SK-N-MC (cell line): Measurements from ENCODE around the gene DPY19L1.
"Not testable (repeated sequence)": the region's sequence is repeated elsewhere in the genome, so short reads cannot be mapped to it uniquely, and the experiment has no call there.

Experiments used
- DNase-seq: peaks from one replicate; pipeline ENCODE4 v3.0.0-alpha.2; 2011; ENCODE audit warnings: low read depth, low spot score
- H3K27ac ChIP-seq: fragments of 200-600 bp; sonication (generic); 2 replicates; pipeline ENCODE4 v1.5.1; 2016; ENCODE audit warnings: mixed run types
- H3K36me3 ChIP-seq: fragments of 200-600 bp; sonication (generic); 2 replicates; pipeline ENCODE4 v1.6.1; 2017; ENCODE audit warnings: antibody characterized with exemption, low read length, mixed read lengths; ENCODE audit not compliant: insufficient read depth
- H3K4me3 ChIP-seq: fragments of 200-600 bp; sonication (generic); 2 replicates; pipeline ENCODE4 v1.5.1; 2016
- H3K9ac ChIP-seq: fragments of 200-600 bp; sonication (generic); 2 replicates; pipeline ENCODE4 v1.8.0; 2017; ENCODE audit warnings: mixed run types, mixed read lengths; ENCODE audit not compliant: insufficient read length
- H3K9me3 ChIP-seq: fragments of 200-600 bp; sonication (generic); 2 replicates; pipeline ENCODE4 v1.6.1; 2017; ENCODE audit warnings: low read depth, mild to moderate bottlenecking, antibody characterized with exemption, low read length, moderate library complexity, mixed read lengths
- EZH2 ChIP-seq: fragments of 200-600 bp; sonication (generic); IDR thresholded peaks from one replicate; pipeline ENCODE4 v1.6.1; 2017; ENCODE audit warnings: antibody characterized with exemption
- FOXP2 ChIP-seq: optimal IDR thresholded peaks from 2 replicates; pipeline ENCODE3; 2011; ENCODE audit warnings: mild to moderate bottlenecking, moderate library complexity; ENCODE audit not compliant: insufficient read depth; ENCODE audit errors: extremely low read length, control extremely low read depth
- POLR2AphosphoS5 ChIP-seq: IDR thresholded peaks from 2 replicates; pipeline ENCODE4 v1.6.1; 2012; ENCODE audit warnings: mild to moderate bottlenecking, low read depth, low read length, borderline replicate concordance

DPY19L1 gene

DNA sequence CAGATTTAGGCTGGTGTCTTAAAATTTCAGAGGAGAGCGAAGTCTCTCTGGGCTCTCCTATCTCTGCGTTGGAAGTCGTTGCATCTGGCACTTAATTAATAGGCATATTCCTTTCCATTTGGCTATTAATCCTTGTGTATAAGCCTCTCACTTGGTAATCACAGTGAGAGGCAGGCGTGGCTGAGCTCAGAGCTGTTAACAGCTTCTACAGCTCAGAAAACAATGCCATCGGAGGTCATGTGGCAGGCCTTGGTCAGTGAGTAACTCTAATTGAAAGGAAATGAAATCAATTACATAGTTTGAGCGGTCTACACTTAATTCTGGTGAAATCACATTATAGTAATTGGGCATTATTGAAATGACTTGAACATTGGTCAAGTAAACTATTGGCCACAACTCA is 135.1 kb downstream of the DPY19L1 start:
- H3K27ac ChIP-seq = no peak overlapping the region
- no peaks in the 10 kb centered on the region for H3K36me3 ChIP-seq
- H3K9ac ChIP-seq = no peak overlapping the region
- no peak overlapping the region for H3K4me3 ChIP-seq
- TF ChIP-seq EZH2 = no peak
- no peak for TF ChIP-seq FOXP2
- TF ChIP-seq POLR2AphosphoS5 = no peak
- no peaks in the 10 kb centered on the region for H3K9me3 ChIP-seq
- no peak for DNase-seq

DNA sequence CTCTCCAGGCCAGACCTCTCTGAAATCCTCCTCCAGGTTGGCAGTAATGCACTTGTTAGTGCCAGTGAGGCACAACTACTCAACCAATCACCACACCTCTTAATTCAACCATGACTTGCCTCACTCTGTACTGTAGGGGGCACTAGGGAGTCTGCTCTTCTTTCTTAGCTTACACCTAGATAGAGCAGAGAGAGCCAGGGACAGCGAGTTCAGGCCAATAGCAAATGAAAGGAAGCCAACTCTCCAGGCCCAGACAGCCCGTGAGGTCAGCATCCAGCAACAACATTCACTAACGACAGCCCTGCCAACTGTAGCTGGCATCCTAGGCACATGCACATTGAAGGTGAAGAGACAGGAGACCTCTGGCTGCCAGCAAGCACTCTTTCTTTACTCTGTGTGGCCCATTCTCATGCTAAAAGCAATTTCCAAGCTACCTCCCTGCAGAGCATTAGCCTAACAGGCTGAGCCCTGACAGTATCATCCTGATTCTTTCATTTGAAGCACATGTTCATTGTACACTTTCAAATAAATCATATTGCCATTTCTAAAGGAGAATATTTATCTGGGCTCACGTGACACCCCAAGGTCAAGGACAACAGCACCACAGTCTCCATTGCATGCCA is 136.3 kb downstream of the DPY19L1 start:
- TF ChIP-seq POLR2AphosphoS5 = no peak
- TF ChIP-seq EZH2 = no peak
- TF ChIP-seq FOXP2 = no peak
- Histone ChIP-seq H3K27ac (no peak overlapping the region), H3K9ac (no peak overlapping the region), H3K36me3 (no peaks in the 10 kb centered on the region), H3K4me3 (no peak overlapping the region), H3K9me3 (no peaks in the 10 kb centered on the region)
- DNase-seq = no peak

DNA sequence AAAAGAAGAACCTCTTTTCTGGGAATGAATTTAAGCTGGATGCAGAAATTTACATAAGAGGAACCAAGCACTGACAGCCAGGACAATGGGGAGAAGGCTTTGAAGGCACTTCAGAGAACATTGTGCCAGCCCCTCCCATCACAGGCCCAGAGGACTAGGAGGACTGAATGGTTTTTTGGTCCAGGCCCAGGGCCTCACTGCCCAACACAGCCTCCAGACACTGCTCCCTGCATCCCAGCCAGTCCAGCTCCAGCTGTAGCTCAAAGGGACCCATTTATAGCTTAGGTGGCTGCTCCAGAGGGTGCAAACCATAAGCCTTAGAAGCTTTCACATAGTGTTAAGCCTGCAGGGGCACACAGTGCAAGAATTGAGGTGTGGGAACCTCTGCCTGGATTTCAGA is 142.1 kb downstream of the DPY19L1 start:
- DNase-seq = no peak
- no peaks in the 10 kb centered on the region for H3K36me3 ChIP-seq
- H3K4me3 ChIP-seq = no peak overlapping the region
- TF ChIP-seq POLR2AphosphoS5 (no peak), EZH2 (no peak), FOXP2 (no peak)
- no peak overlapping the region for H3K27ac ChIP-seq
- H3K9ac ChIP-seq = no peak overlapping the region
- H3K9me3 ChIP-seq = no peaks in the 10 kb centered on the region

DNA sequence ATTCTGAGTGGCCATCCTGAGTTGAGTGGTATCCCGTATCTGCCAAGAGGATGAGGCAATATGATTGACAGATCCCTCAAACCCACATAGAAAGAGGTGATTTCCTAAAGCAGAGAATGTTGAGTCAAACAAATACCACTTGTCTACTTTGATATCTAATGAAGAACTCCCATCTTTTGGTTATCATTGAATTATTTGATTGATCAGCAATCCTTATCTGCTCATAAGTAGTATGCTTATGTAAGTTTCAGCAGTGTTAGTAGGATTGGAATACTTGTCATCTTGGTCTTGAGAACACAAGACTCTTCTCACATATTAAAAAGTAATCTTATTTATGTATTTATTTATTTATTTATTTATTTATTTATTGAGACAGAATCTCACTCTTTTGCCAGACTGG is 147.3 kb downstream of the DPY19L1 start:
- no peak overlapping the region for H3K9ac ChIP-seq
- TF ChIP-seq POLR2AphosphoS5 = no peak

DNA sequence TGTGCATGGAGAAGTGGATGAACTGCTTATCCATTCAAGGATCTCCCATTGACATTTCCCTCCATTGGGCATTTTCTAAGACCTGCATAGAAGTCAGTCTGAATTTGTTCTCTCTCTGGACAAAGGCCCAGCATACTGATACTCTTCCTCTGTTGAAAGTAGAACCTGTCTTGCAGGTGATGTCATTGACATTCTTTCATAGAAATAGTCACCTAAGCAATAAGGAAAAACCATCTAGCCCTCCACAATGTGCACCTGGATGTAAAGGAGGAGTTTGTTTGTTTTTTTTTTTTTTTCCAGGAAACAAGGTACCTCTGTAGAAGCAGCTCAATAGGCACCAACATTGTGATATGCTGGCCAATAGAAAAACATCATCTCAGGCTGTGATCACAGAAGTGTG is 150.4 kb downstream of the DPY19L1 start:
- no peak overlapping the region for H3K27ac ChIP-seq
- TF ChIP-seq FOXP2 (no peak), EZH2 (no peak), POLR2AphosphoS5 (no peak)
- no peak overlapping the region for H3K4me3 ChIP-seq
- no peaks in the 10 kb centered on the region for H3K36me3 ChIP-seq
- no peak for DNase-seq
- H3K9me3 ChIP-seq = no peaks in the 10 kb centered on the region
- H3K9ac ChIP-seq = no peak overlapping the region

More for the DNA sequence above, 147.3 kb downstream of the DPY19L1 start:
- H3K36me3 ChIP-seq = no peaks in the 10 kb centered on the region
- no peaks in the 10 kb centered on the region for H3K9me3 ChIP-seq
- H3K4me3 ChIP-seq = no peak overlapping the region
- H3K27ac ChIP-seq = no peak overlapping the region
- no peak for DNase-seq

DNA sequence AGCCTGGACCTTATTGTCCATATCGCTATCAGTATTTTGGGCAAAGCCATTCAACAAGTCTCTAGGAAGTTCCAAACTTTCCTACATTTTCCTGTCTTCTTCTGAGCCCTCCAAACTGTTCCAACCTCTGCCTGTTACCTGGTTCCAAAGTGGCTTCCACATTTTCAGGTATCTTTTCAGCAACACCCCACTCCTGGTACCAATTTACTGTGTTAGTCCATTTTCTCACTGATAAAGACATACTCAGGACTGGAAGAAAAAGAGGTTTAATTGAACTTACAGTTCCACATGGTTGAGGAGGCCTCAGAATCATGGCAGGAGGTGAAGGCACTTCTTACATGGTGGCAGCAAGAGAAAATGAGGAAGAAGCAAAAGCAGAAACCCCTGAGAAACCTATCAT is 153.4 kb downstream of the DPY19L1 start:
- not testable (repeated sequence) for H3K27ac ChIP-seq

DNA sequence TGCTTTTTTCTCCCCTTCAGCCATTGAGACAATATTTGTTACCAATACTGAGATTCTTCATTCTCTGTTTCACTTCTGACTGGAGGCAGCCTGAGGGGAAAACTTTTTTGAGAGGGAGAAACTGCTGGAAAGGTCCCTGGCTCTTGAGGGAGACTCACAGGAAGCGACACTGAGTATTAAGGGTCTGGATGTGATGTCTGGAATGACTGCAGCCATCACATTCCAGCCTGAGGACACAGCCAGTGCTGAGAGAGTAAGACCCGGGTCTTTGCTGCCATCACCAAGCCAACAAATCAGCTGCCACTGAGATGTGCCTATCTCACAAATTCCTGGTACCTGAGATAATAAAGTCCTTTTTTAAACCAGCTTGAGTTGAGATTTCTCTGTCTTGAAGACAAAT is 157.4 kb downstream of the DPY19L1 start:
- H3K4me3 ChIP-seq = no peak overlapping the region
- no peak overlapping the region for H3K27ac ChIP-seq
- no peak for DNase-seq
- H3K9ac ChIP-seq = no peak overlapping the region
- H3K9me3 ChIP-seq = no peaks in the 10 kb centered on the region
- no peaks in the 10 kb centered on the region for H3K36me3 ChIP-seq
- no peak for TF ChIP-seq POLR2AphosphoS5

More for the DNA sequence above, 153.4 kb downstream of the DPY19L1 start:
- not testable (repeated sequence) for H3K9me3 ChIP-seq, H3K36me3 ChIP-seq, H3K9ac ChIP-seq, DNase-seq, H3K4me3 ChIP-seq

DNA sequence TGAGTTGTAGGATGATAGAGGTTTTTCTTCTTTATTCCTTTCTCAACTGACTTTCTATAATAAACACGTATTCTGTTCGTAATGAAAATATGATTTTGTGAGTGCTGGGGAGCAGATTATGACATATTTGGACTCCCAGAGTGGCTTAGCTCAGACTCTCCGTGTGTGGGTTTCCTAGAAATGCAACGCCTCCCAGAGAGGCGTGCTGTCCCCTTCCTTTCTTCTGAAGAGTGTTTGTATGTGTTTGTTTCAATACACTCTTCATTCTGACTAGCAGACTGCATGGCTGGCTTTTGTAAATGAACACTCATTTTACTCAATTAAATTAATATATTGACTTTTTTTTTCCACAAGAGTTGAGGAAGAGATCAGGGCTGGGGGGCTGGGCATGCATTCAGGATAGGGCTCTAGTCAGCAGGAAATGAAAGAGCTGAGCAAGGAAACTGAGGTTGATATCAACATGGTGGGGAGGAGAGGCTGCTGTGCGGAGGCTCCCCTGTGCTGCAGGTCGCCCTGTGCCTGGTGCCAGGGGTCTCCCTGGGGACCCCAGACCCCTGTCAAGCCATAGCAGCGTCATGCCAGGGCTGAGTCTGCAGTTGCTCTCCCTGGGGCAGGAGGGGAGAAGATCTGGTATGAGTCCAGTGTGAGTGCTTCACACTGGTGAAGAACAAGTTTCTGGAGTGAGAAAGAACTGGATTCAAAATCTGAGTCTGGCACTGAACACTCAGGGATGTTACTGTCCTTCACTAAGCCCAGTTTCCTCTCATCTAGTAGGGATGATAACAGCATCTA is 158.1 kb downstream of the DPY19L1 start:
- not testable (repeated sequence) for H3K9ac ChIP-seq, DNase-seq, H3K9me3 ChIP-seq, H3K4me3 ChIP-seq, H3K27ac ChIP-seq, H3K36me3 ChIP-seq
